Uterus (tissue), 4 donors: ENCODE measurements around the gene C17orf107. TPM values are rescaled to one million over a fixed set of nuclear protein-coding genes. Genes with fewer than 3 reads are reported as not detected.

ENCODE experiments used
- DNase-seq, 2 donors: peaks; one replicate each; pipeline ENCODE4 v3.0.0-alpha.2; 2019 to 2020
- H3K27ac ChIP-seq, 2 donors: fragments of 200-600 bp; sonication (generic); 1 replicate in 1 of 2; 2 replicates in 1 of 2; pipeline ENCODE4 v1.5.1; 2016 to 2018
- H3K27me3 ChIP-seq, 2 donors: fragments of 200-600 bp; sonication (generic); one replicate each; pipeline ENCODE4 v1.5.1; 2018 to 2019; ENCODE audit warnings: control low read depth in 1 of 2
- H3K36me3 ChIP-seq, 2 donors: fragments of 200-600 bp; sonication (generic); one replicate each; pipeline ENCODE4 v1.5.1; 2019; ENCODE audit warnings: control low read depth in 1 of 2
- H3K4me1 ChIP-seq, 2 donors: fragments of 200-600 bp; sonication (generic); one replicate each; pipeline ENCODE4 v1.5.1; 2018 to 2019; ENCODE audit warnings: control low read depth in 1 of 2
- H3K4me3 ChIP-seq, 2 donors: fragments of 200-600 bp; sonication (generic); 1 replicate in 1 of 2; 2 replicates in 1 of 2; pipeline ENCODE4 v1.5.1; 2018 to 2019; ENCODE audit warnings: mild to moderate bottlenecking in 1 of 2
- H3K9me3 ChIP-seq, 2 donors: fragments of 200-600 bp; sonication (generic); one replicate each; pipeline ENCODE4 v1.5.1; 2019; ENCODE audit warnings: control low read depth in 1 of 2
- POLR2A ChIP-seq, 2 donors: fragments of 450-650 bp; IDR thresholded peaks; one replicate each; pipeline ENCODE4 v1.6.1; 2016; ENCODE audit warnings: antibody characterized with exemption in 2 of 2, mild to moderate bottlenecking in 1 of 2, moderate library complexity in 1 of 2
- intact Hi-C: fragments of 100-400 bp; cut with DNase I; formaldehyde crosslinking; loops from one replicate; pipeline ENCODE4 v1.15.1; 2023; ENCODE audit warnings: low total_unique reads
- total RNA-seq, 4 donors: library from RNA; depleted of rRNA in 3 of 4; stranded (reverse); fragments of >200 nt in 3 of 4; gene quantifications; one replicate each; pipeline versions ENCODE4 v1.1.0 to v1.2.4, GENCODE V29; 2014 to 2023
- TF ChIP-seq, protein P1 (sequence below), 4 experiments: fragments of 200-600 bp in 2 of 4; fragments of 450-650 bp in 2 of 4; sonication (generic) in 2 of 4; IDR thresholded peaks; one replicate each; pipeline ENCODE4 v1.5.1; 2016 to 2019; ENCODE audit warnings: antibody characterized with exemption in 4 of 4, mild to moderate bottlenecking in 2 of 4, moderate library complexity in 1 of 4
- donor health status: DM: yes; HTN: yes; CAD: no.

The C17orf107 gene
- total RNA-seq: 1 to 10 TPM in 3 of 4 donors, not detected in 1; 2.9 to 6.6 (median 3.5) TPM

DNA sequence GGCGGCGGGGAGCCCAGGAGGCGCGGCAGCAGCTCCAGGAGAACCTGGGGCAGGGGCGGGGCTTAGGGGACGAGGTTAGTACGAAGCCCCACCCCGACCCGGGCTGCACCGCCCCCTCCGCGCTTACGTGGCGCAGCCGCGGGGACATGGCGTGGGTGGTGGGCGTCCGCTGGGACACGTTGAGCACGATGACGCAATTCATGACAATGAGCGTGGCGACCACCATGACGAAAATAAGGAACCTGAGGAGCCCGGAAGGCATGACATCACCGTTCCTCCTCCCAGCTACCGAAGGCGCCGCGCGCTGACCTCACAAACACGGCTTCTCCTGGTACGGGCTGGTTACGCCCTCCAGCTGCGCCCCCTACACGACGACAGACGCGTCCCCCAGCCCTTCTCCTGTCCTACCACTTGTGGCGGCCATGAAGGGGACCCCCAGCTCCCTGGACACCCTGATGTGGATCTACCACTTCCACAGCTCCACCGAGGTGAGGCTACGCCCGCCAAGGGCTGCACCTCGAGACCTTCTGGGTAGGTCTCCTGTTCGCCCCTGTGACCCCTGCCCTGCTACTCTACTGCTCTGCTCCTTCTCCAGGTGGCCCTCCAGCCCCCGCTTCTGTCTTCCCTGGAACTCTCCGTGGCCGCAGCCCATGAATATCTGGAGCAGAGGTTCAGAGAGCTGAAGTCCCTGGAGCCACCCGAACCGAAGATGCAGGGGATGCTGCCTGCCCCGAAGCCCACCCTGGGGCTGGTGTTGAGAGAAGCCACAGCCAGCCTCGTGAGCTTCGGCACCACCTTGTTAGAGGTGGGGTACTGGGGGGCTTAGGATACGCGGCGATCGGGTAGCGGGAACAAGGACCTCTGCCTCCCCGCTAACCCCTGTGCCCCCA, at the start of gene C17orf107:
TSS of gene C17orf107 (plus strand) at position 196 of the 890 bp plus-strand sequence. CDS start at position 423, 227 bp downstream.
- TF ChIP-seq, protein P1, sequence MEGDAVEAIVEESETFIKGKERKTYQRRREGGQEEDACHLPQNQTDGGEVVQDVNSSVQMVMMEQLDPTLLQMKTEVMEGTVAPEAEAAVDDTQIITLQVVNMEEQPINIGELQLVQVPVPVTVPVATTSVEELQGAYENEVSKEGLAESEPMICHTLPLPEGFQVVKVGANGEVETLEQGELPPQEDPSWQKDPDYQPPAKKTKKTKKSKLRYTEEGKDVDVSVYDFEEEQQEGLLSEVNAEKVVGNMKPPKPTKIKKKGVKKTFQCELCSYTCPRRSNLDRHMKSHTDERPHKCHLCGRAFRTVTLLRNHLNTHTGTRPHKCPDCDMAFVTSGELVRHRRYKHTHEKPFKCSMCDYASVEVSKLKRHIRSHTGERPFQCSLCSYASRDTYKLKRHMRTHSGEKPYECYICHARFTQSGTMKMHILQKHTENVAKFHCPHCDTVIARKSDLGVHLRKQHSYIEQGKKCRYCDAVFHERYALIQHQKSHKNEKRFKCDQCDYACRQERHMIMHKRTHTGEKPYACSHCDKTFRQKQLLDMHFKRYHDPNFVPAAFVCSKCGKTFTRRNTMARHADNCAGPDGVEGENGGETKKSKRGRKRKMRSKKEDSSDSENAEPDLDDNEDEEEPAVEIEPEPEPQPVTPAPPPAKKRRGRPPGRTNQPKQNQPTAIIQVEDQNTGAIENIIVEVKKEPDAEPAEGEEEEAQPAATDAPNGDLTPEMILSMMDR (IDR thresholded peaks at IDR 0.05): no peak
- peak in 1 of 2 donors; percentile 34 for TF ChIP-seq POLR2A (IDR thresholded peaks at IDR 0.05)
- no peaks in the 10 kb centered on the region for H3K9me3 ChIP-seq
- H3K4me1 ChIP-seq: no peaks in the 10 kb centered on the region
- peak; percentile 79 to 82 for DNase-seq
- intact Hi-C loops: loop anchor here (5.0 kb wide), 1 partner anchor 112 kb away; the partner anchor contains the start of genes GLTPD2 and VMO1
- peak within 1 kb of the TSS; percentile 32 to 49 for H3K27ac ChIP-seq
- no peaks in the 10 kb centered on the region for H3K36me3 ChIP-seq
- peak within 1 kb of the TSS; percentile 16 to 41 for H3K4me3 ChIP-seq
- H3K27me3 ChIP-seq: peaks cover 0 to 4% of the 10 kb centered on the region in 2 donors

GRCh38 chr17:4850246-4850645, 49.1 kb upstream of the C17orf107 start:
- Histone ChIP-seq H3K4me1 (no peaks in the 10 kb centered on the region), H3K27ac (peak overlapping the region; percentile 33 to 74), H3K27me3 (no peaks in the 10 kb centered on the region), H3K4me3 (no peak overlapping the region), H3K36me3 (no peaks in the 10 kb centered on the region), H3K9me3 (no peaks in the 10 kb centered on the region)
- intact Hi-C loops: no loop called here
- no peak for DNase-seq
- TF ChIP-seq POLR2A (IDR thresholded peaks at IDR 0.05): no peak

DNA sequence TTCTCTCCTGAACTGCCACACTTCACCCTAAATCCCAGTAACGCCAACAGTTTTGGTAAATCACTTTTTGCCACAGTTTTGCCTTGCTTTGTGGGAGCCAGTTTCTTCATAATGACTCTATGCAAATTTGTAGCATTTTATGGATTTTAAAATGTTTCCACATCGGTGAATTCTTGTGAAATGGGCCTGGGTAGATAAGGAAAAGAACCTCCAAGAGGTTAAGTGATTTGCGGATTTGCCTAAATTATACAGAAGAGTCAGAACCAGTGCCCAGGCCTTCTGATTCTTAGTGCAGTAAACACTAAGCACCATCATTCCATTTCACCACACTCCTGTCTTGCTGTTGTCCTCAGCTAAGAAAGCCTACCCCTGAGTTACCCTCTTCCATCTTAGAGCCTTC, 48.3 kb upstream of the C17orf107 start:
- H3K9me3 ChIP-seq: no peaks in the 10 kb centered on the region
- intact Hi-C loops: no loop called here
- TF ChIP-seq POLR2A (IDR thresholded peaks at IDR 0.05): no peak
- TF ChIP-seq, protein P1 (IDR thresholded peaks at IDR 0.05): no peak
- peak overlapping the region; percentile 33 to 74 for H3K27ac ChIP-seq
- H3K27me3 ChIP-seq: no peaks in the 10 kb centered on the region
- no peaks in the 10 kb centered on the region for H3K36me3 ChIP-seq
- no peak for DNase-seq
- H3K4me1 ChIP-seq: peaks cover 0 to 2% of the 10 kb centered on the region in 2 donors
- no peak overlapping the region for H3K4me3 ChIP-seq

DNA sequence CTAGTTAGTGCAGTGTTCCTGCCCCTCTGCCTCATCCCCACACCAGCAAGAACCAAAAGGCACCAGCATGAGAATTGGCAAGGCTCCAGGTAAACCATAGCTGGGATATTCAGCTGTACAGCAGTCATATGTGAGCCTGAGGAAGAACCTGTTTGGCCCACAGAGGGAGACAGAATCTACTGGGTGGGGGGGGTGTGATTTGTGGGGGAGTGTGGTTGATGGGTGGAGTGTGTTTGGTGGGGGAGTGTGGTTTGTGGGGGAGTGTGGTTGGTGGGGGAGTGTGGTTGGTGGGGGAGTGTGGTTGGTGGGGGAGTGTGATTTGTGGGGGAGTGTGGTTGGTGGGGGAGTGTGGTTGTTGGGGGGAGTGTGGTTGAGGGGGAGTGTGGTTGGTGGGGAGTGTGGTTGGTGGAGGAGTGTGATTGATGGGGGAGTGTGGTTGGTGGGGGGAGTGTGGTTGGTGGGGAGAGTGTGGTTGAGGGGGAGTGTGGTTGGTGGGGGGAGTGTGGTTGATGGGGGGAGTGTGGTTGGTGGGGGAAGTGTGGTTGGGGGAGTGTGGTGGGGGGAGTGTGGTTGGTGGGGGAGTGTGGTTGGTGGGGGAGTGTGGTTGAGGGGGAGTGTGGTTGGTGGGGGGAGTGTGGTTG, 46.6 kb upstream of the C17orf107 start:
- H3K36me3 ChIP-seq: no peaks in the 10 kb centered on the region
- intact Hi-C loops: no loop called here
- DNase-seq: no peak
- TF ChIP-seq, protein P1 (IDR thresholded peaks at IDR 0.05): no peak
- no peak for TF ChIP-seq POLR2A (IDR thresholded peaks at IDR 0.05)
- no peaks in the 10 kb centered on the region for H3K9me3 ChIP-seq
- H3K27me3 ChIP-seq: no peaks in the 10 kb centered on the region
- H3K4me1 ChIP-seq: peaks cover 0 to 5% of the 10 kb centered on the region in 2 donors
- no peak overlapping the region for H3K4me3 ChIP-seq
- H3K27ac ChIP-seq: peak overlapping the region; percentile 61 to 74

DNA sequence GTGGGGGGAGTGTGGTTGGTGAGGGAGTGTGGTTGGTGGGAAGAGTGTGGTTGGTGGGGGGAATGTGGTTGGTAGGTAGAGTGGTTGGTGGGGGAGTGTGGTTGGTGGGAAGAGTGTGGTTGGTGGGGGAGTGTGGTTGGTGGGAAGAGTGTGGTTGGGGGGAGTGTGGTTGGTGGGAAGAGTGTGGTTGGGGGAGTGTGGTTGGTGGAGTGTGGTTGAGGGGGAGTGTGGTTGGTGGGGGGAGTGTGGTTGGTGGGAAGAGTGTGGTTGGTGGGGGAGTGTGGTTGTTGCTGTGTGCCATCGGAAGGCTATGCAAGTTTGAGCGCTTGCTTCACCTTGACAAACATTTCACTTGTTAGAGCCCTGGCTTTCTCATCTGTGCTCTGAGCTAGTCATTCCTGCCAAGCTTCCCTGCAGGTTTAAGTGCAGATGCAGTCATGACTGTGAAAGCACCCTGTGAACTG, 46.1 kb upstream of the C17orf107 start:
- Histone ChIP-seq H3K4me1 (peaks cover 0 to 5% of the 10 kb centered on the region in 2 donors), H3K27me3 (no peaks in the 10 kb centered on the region), H3K9me3 (no peaks in the 10 kb centered on the region), H3K4me3 (no peak overlapping the region), H3K36me3 (no peaks in the 10 kb centered on the region), H3K27ac (no peak overlapping the region)
- TF ChIP-seq, protein P1 (IDR thresholded peaks at IDR 0.05): no peak
- TF ChIP-seq POLR2A (IDR thresholded peaks at IDR 0.05): no peak
- DNase-seq: no peak
- intact Hi-C loops: no loop called here
